AG10803 (cell line): Measurements from ENCODE around the gene OR12D2.

Source experiments
- DNase-seq: peaks from one replicate; pipeline ENCODE4 v3.0.0; 2010; ENCODE audit warnings: low read depth
- H3K4me3 ChIP-seq: 2 replicates; pipeline ENCODE4 v1.5.1; 2011; ENCODE audit warnings: mild to moderate bottlenecking, low read length, control low read depth
- CTCF ChIP-seq: conservative IDR thresholded peaks from 2 replicates; pipeline ENCODE4 v1.5.1; 2011; ENCODE audit warnings: mild to moderate bottlenecking, low read length, control low read depth, inconsistent platforms

OR12D2 gene

GRCh38 chr6:29399525-29399924, 4.1 kb downstream of the OR12D2 start:
- no peak for TF ChIP-seq CTCF
- DNase-seq = no peak
- H3K4me3 ChIP-seq = no peak overlapping the region

GRCh38 chr6:29403801-29404200, 8.4 kb downstream of the OR12D2 start:
- no peak for TF ChIP-seq CTCF
- DNase-seq = no peak
- H3K4me3 ChIP-seq = no peak overlapping the region

- H3K4me3 ChIP-seq = no peak within 1 kb of the TSS
- no peak for TF ChIP-seq CTCF
- DNase-seq = no peak
Observed at GRCh38 chr6:29414588-29414987, 19.2 kb downstream of the OR12D2 start, which contains the start of gene OR12D1. OR12D1 (plus strand) TSS chr6:29414928.

GRCh38 chr6:29419516-29419915, 24.1 kb downstream of the OR12D2 start:
- DNase-seq = no peak
- no peak for TF ChIP-seq CTCF

GRCh38 chr6:29424168-29424567, 28.7 kb downstream of the OR12D2 start:
- TF ChIP-seq CTCF = no peak
- DNase-seq = no peak
- H3K4me3 ChIP-seq = no peak overlapping the region

More at GRCh38 chr6:29419516-29419915, 24.1 kb downstream of the OR12D2 start:
- H3K4me3 ChIP-seq = no peak overlapping the region

GRCh38 chr6:29424575-29424974, 29.1 kb downstream of the OR12D2 start:
- H3K4me3 ChIP-seq = no peak overlapping the region
- no peak for DNase-seq
- TF ChIP-seq CTCF = no peak

- DNase-seq = no peak
- no peak overlapping the region for H3K4me3 ChIP-seq
- TF ChIP-seq CTCF = no peak
Observed at GRCh38 chr6:29425075-29425474, 29.6 kb downstream of the OR12D2 start.
